Prostate gland (tissue), 2 donors: ENCODE results near the gene PTGES3.
"Not testable (repeated sequence)": the region's sequence is repeated elsewhere in the genome, so short reads cannot be mapped to it uniquely, and the experiment has no call there.

Experiments
- CTCF ChIP-seq, 4 experiments: fragments of 200-600 bp in 2 of 4; fragments of 450-650 bp in 2 of 4; sonication (generic) in 2 of 4; IDR thresholded peaks; 1 replicate in 3 of 4; 2 replicates in 1 of 4; pipeline ENCODE4 v1.5.1; 2016 to 2019; ENCODE audit warnings: antibody characterized with exemption in 4 of 4, mild to moderate bottlenecking in 2 of 4, moderate library complexity in 2 of 4
- POLR2A ChIP-seq: fragments of 450-650 bp; IDR thresholded peaks from one replicate; pipeline ENCODE4 v1.6.1; 2016; ENCODE audit warnings: antibody characterized with exemption, mild to moderate bottlenecking

- TF ChIP-seq CTCF (IDR thresholded peaks at IDR 0.05); POLR2A: not testable (repeated sequence)
These were observed 16.4 kb upstream of the PTGES3 start for GRCh38 chr12:56704522-56704921.
